SK-N-MC (cell line): ENCODE measurements around the gene SASH1.

Experiments
- EZH2 ChIP-seq: fragments of 200-600 bp; sonication (generic); IDR thresholded peaks from one replicate; pipeline ENCODE4 v1.6.1; 2017; ENCODE audit warnings: antibody characterized with exemption
- FOXP2 ChIP-seq: optimal IDR thresholded peaks from 2 replicates; pipeline ENCODE3; 2011; ENCODE audit warnings: mild to moderate bottlenecking, moderate library complexity; ENCODE audit not compliant: insufficient read depth; ENCODE audit errors: extremely low read length, control extremely low read depth
- POLR2AphosphoS5 ChIP-seq: IDR thresholded peaks from 2 replicates; pipeline ENCODE4 v1.6.1; 2012; ENCODE audit warnings: mild to moderate bottlenecking, low read depth, low read length, borderline replicate concordance

- TF ChIP-seq EZH2: no peak
- no peak for TF ChIP-seq POLR2AphosphoS5
- TF ChIP-seq FOXP2: no peak
These were observed 33.3 kb upstream of the SASH1 start for GRCh38 chr6:148309301-148309700.
